ENCODE results near the gene ALOX15B. TPM values are rescaled to one million over a fixed set of nuclear protein-coding genes. Genes with fewer than 3 reads are reported as not detected.

The ALOX15B gene
- total and polyA plus RNA-seq, 2 of the 13 experiments (the other 11 are each of a cell fraction or from before 2014, with no cell fraction given): not detected

DNA sequence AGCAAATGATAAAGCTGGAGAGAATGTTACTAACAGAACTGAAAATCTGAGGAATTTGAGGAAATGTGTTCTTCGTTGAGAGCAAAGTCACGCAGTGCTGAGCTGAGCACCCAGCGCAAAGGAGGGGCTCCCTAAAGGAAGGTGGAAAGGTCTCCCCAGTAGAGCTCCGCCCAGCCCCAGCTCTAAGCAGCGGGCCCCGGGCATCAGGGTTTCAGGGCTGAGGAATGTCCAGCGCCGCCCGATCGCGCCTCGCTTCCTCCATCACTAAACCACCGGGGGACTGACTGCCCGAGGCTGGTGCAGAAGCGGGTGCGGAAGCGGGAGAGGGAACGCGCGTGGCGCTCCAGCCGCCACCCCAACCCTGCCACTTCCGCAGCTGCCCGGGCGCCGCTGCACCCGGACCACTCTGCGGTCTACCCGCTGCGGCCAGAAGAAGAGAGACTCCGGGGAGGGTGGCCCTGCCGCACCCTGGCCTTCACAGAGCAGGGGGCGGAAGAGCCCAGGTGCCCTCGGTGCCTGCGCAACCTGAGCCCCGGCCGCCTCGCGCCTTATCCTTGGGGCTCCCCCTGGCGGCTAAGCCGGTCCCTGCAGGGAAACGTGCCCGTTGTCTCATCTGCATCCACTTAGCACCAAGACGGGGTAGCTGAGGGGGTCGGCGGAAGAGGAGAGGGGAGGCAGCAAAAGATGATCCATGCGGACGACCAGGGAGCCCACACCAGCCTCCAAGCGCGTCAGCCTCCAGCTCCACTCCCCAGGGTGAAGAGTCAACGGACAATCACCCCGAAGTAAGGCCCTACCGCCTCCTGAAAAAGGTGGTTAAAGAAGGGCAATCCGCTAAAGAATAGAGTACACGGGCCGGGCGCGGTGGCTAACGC, 48.8 kb upstream of the ALOX15B start (continued):
- TF ChIP-seq, protein P1, sequence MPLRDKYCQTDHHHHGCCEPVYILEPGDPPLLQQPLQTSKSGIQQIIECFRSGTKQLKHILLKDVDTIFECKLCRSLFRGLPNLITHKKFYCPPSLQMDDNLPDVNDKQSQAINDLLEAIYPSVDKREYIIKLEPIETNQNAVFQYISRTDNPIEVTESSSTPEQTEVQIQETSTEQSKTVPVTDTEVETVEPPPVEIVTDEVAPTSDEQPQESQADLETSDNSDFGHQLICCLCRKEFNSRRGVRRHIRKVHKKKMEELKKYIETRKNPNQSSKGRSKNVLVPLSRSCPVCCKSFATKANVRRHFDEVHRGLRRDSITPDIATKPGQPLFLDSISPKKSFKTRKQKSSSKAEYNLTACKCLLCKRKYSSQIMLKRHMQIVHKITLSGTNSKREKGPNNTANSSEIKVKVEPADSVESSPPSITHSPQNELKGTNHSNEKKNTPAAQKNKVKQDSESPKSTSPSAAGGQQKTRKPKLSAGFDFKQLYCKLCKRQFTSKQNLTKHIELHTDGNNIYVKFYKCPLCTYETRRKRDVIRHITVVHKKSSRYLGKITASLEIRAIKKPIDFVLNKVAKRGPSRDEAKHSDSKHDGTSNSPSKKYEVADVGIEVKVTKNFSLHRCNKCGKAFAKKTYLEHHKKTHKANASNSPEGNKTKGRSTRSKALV (CRISPR knock-in tag; IDR thresholded peaks at IDR 0.05): peak; percentile 53; the same call in 1 of the 2 replicates
- peak; percentile 62; the same call in 1 of the 2 replicates for TF ChIP-seq KDM3A (CRISPR knock-in tag; IDR thresholded peaks at IDR 0.05; ENCODE audit: low read depth)
- TF ChIP-seq ZNF563 (CRISPR knock-in tag; IDR thresholded peaks at IDR 0.05): 0 out of 2 replicates have a peak, but pooled peaks have one; percentile 38
- TF ChIP-seq CC2D1A (CRISPR knock-in tag; IDR thresholded peaks at IDR 0.05): 0 out of 2 replicates have a peak, but pooled peaks have one; percentile 34
- peak; percentile 61; the same call in 1 of the 2 replicates for TF ChIP-seq IRF2 (CRISPR knock-in tag; IDR thresholded peaks at IDR 0.05)
- TF ChIP-seq FOXP1 (IDR thresholded peaks at IDR 0.05): no peak
- no peak for TF ChIP-seq FOXP1 (CRISPR knock-in tag; IDR thresholded peaks at IDR 0.05)
- no peak for TF ChIP-seq MBD4 (IDR thresholded peaks at IDR 0.05; ENCODE audit: borderline replicate concordance, low read length)
- no peak for TF ChIP-seq ZFYVE20 (CRISPR knock-in tag; IDR thresholded peaks at IDR 0.05; ENCODE audit: borderline replicate concordance, low read depth)
- peak; percentile 75 for TF ChIP-seq ZNF776 (CRISPR knock-in tag; IDR thresholded peaks at IDR 0.05)
- TF ChIP-seq SMC3 (IDR thresholded peaks at IDR 0.05; ENCODE audit: low read length): peak; percentile 53
- TF ChIP-seq ZNF546 (CRISPR knock-in tag; conservative IDR thresholded peaks at IDR 0.05): 0 out of 2 replicates have a peak, but pooled peaks have one; percentile 52
- peak; percentile 32 for TF ChIP-seq AGO1 (IDR thresholded peaks at IDR 0.05; ENCODE audit: low read depth, low read length, poor library complexity, severe bottlenecking)
- no peak for TF ChIP-seq TCF12 (IDR thresholded peaks at IDR 0.05)
- 0 out of 2 replicates have a peak, but pooled peaks have one; percentile 55 for TF ChIP-seq TCF12 (CRISPR knock-in tag; IDR thresholded peaks at IDR 0.05)
- TF ChIP-seq HNRNPL (IDR thresholded peaks at IDR 0.05; ENCODE audit: low read depth, low read length): 0 out of 2 replicates have a peak, but pooled peaks have one; percentile 62
- peak; percentile 56 for TF ChIP-seq CEBPG (CRISPR knock-in tag; IDR thresholded peaks at IDR 0.05)
- TF ChIP-seq ZNF264 (CRISPR knock-in tag; IDR thresholded peaks at IDR 0.05): 0 out of 2 replicates have a peak, but pooled peaks have one; percentile 22
- TF ChIP-seq TARDBP (CRISPR knock-in tag; IDR thresholded peaks at IDR 0.05): peak; percentile 40; the same call in 1 of the 2 replicates
- peak; percentile 25; the same call in 1 of the 2 replicates for TF ChIP-seq ZFP82 (CRISPR knock-in tag; IDR thresholded peaks at IDR 0.05; ENCODE audit: borderline replicate concordance)
- no peak for TF ChIP-seq HHEX (CRISPR knock-in tag; IDR thresholded peaks at IDR 0.05)
- TF ChIP-seq TBP (CRISPR knock-in tag; IDR thresholded peaks at IDR 0.05): no peak
- peak; percentile 77 for TF ChIP-seq HDAC1 (CRISPR knock-in tag; IDR thresholded peaks at IDR 0.05)
- TF ChIP-seq ZNF143 (CRISPR knock-in tag; IDR thresholded peaks at IDR 0.05): no peak
- peak; percentile 72; the same call in 1 of the 2 replicates for TF ChIP-seq EEA1 (CRISPR knock-in tag; IDR thresholded peaks at IDR 0.05; ENCODE audit: borderline replicate concordance)
- no peak for TF ChIP-seq LCORL (IDR thresholded peaks at IDR 0.05)
- 0 out of 2 replicates have a peak, but pooled peaks have one; percentile 43 for TF ChIP-seq LCORL (CRISPR knock-in tag; IDR thresholded peaks at IDR 0.05)
- peak; percentile 40 for TF ChIP-seq SRY (CRISPR knock-in tag; IDR thresholded peaks at IDR 0.05)
- no peak for TF ChIP-seq HNF4A (CRISPR knock-in tag; IDR thresholded peaks at IDR 0.05)
- 0 out of 2 replicates have a peak, but pooled peaks have one; percentile 39 for TF ChIP-seq CBFB (CRISPR knock-in tag; IDR thresholded peaks at IDR 0.05)
- TF ChIP-seq YEATS2 (CRISPR knock-in tag; IDR thresholded peaks at IDR 0.05; ENCODE audit: borderline replicate concordance): no peak
- peak; percentile 36 for TF ChIP-seq ZNF883 (CRISPR knock-in tag; IDR thresholded peaks at IDR 0.05; ENCODE audit: not compliant biosample characterization)
